Measurements from ENCODE around the gene RIPOR2. TPM values are rescaled to one million over a fixed set of nuclear protein-coding genes. Genes with fewer than 3 reads are reported as not detected.

The RIPOR2 gene
- total and polyA plus RNA-seq, 10 of the 15 experiments (the other 5 are each of a cell fraction or from before 2014, with no cell fraction given): 22.2 to 48.2 (median 34.7) TPM

- Histone ChIP-seq H3K9me3 (replicated peaks; ENCODE audit: control insufficient read depth, insufficient read depth, low read length) (no peaks in the 10 kb centered on the region; the same call in 1 of the 3 replicates), H2AFZ (ENCODE audit: control insufficient read depth, low read depth, low read length) (no peak overlapping the region), H3K27ac (ENCODE audit: control insufficient read depth, insufficient read depth) (no peak overlapping the region), H3K4me1 (ENCODE audit: control insufficient read depth, insufficient read depth, low read length) (peaks cover 46% of the 10 kb centered on the region), H3K27me3 (replicated peaks in 1 of 2; ENCODE audit: control insufficient read depth in 2 of 2, insufficient read depth in 2 of 2, low read length in 1 of 2) (no peaks in the 10 kb centered on the region), H4K20me1 (ENCODE audit: control insufficient read depth, insufficient read depth) (no peaks in the 10 kb centered on the region), H3K36me3 (ENCODE audit: control insufficient read depth in 2 of 2, insufficient read depth in 2 of 2, low read length in 1 of 2) (no peaks in the 10 kb centered on the region), H3K79me2 (ENCODE audit: control insufficient read depth, insufficient read depth, low read length) (no peaks in the 10 kb centered on the region), H3K4me2 (ENCODE audit: control insufficient read depth, insufficient read depth) (peak overlapping the region; percentile 81), H3K9ac (ENCODE audit: control insufficient read depth, insufficient read depth, low read length) (no peak overlapping the region), H3K4me3 (peak overlapping the region; percentile 35; the same call in 1 of the 2 replicates)
- ChIA-PET SMC1A (ENCODE audit: uncharacterized antibody, unreplicated experiment) (interaction anchor here (0.9 to 8.1 kb wide), 7 partner anchors 11 to 42 kb away, joined by 4 to 132 read pairs (median 10); partner anchors contain the start of gene RIPOR2), RAD21 (ENCODE audit: unreplicated experiment) (interaction anchor here (1.1 to 5.8 kb wide), 6 partner anchors 10 to 68 kb away, joined by 3 to 123 read pairs (median 4); partner anchors contain the start of gene RIPOR2), CTCF (interaction anchor here (0.9 to 6.8 kb wide), 10 partner anchors 11 to 96 kb away, joined by 3 to 123 read pairs (median 4); partner anchors contain the start of gene RIPOR2), POLR2A (interaction anchor here (0.8 to 4.5 kb wide), 6 partner anchors 14 to 21 kb away, joined by 4 to 22 read pairs (median 5); partner anchors contain the start of gene RIPOR2)
- no peak for DNase-seq (ENCODE audit: low read depth, low spot score)
- in situ Hi-C loops (cut with MboI) (no loop called here), intact Hi-C loops (cut with micrococcal nuclease; ENCODE audit: unreplicated experiment) (no loop called here)
- peak; percentile 17 for ATAC-seq
- no TSS peak for BruUV-seq (replicated peaks)
- TF ChIP-seq PML (IDR thresholded peaks at IDR 0.05; ENCODE audit: low read length) (no peak), CHD1 (IDR thresholded peaks at IDR 0.05; ENCODE audit: low read depth, low read length) (no peak), BRCA1 (IDR thresholded peaks at IDR 0.05; ENCODE audit: low read depth, low read length) (no peak), MTA3 (IDR thresholded peaks at IDR 0.05; ENCODE audit: borderline replicate concordance, low read length) (peak; percentile 37; the same call in 1 of the 2 replicates), RUNX3 (IDR thresholded peaks at IDR 0.05; ENCODE audit: low read length) (peak; percentile 66), TBL1XR1 (IDR thresholded peaks at IDR 0.05; ENCODE audit: low read depth, low read length) (no peak), IKZF1 (conservative IDR thresholded peaks at IDR 0.05) (0 out of 2 replicates have a peak, but pooled peaks have one; percentile 6), SUZ12 (IDR thresholded peaks at IDR 0.05; ENCODE audit: unreplicated experiment) (no peak), DPF2 (IDR thresholded peaks at IDR 0.05) (no peak), EED (IDR thresholded peaks at IDR 0.05; ENCODE audit: low read depth) (peak; percentile 40; the same call in 1 of the 2 replicates), ETV6 (conservative IDR thresholded peaks at IDR 0.05 in 1 of 2, IDR thresholded peaks at IDR 0.05 in 1 of 2; ENCODE audit: borderline replicate concordance in 1 of 2, low read depth in 1 of 2) (peak in 1 of 2 experiments; percentile 18; a peak in 1 of 4 replicates), EP300 (IDR thresholded peaks at IDR 0.05; ENCODE audit: borderline replicate concordance in 1 of 2, control insufficient read depth in 1 of 2, low read depth in 2 of 2, low read length in 2 of 2) (no peak)
- peak; percentile 52 for FAIRE-seq
- 42% methylated on average over 5 of the region's 5 CpGs for WGBS (ENCODE audit: insufficient coverage, insufficient replicate concordance, low lambda C conversion rate, missing lambda C conversion rate)
Measured at GRCh38 chr6:24951811-24952299, 16.1 kb upstream of the RIPOR2 start.
